Measurements from ENCODE around the gene REELD1.

Gene REELD1

GRCh38 chr4:146243883-146244277 is 29.5 kb downstream of the REELD1 start:
- no peaks in the 10 kb centered on the region for H3K36me3 ChIP-seq (ENCODE audit: control insufficient read depth, low read length)
- H3K9me3 ChIP-seq (ENCODE audit: control insufficient read depth, insufficient read depth, low read length) = no peaks in the 10 kb centered on the region
- H3K4me1 ChIP-seq (ENCODE audit: control insufficient read depth, low read length) = peaks cover 8% of the 10 kb centered on the region; the same call in 1 of the 2 replicates
- H3K27ac ChIP-seq (ENCODE audit: low read depth, low read length) = no peak overlapping the region
- no peak for TF ChIP-seq EZH2phosphoT487 (IDR thresholded peaks at IDR 0.05; ENCODE audit: borderline replicate concordance, low read length)
- TF ChIP-seq CTCF (IDR thresholded peaks at IDR 0.05; ENCODE audit: low read depth, low read length, poor library complexity, severe bottlenecking) = no peak
- H4K20me1 ChIP-seq (ENCODE audit: control insufficient read depth, insufficient read depth, low read depth, low read length) = no peaks in the 10 kb centered on the region
- H3K79me2 ChIP-seq (ENCODE audit: control insufficient read depth, low read length) = no peaks in the 10 kb centered on the region
- no peak overlapping the region for H3K4me3 ChIP-seq (ENCODE audit: low read length)
- H3F3A ChIP-seq (ENCODE audit: control insufficient read depth, insufficient read depth) = no peaks in the 10 kb centered on the region
- H3K27me3 ChIP-seq (ENCODE audit: control insufficient read depth, low read length) = no peaks in the 10 kb centered on the region
- H3K9me2 ChIP-seq (replicated peaks; ENCODE audit: control insufficient read depth, low read length) = no peaks in the 10 kb centered on the region
- no peak overlapping the region for H3K4me2 ChIP-seq (ENCODE audit: low read length)

GRCh38 chr4:146244496-146244895 is 30.2 kb downstream of the REELD1 start:
- Histone ChIP-seq H3K36me3 (ENCODE audit: control insufficient read depth, low read length) (no peaks in the 10 kb centered on the region), H3K4me3 (ENCODE audit: low read length) (no peak overlapping the region), H4K20me1 (ENCODE audit: control insufficient read depth, insufficient read depth, low read depth, low read length) (no peaks in the 10 kb centered on the region), H3K79me2 (ENCODE audit: control insufficient read depth, low read length) (no peaks in the 10 kb centered on the region), H3K9me3 (ENCODE audit: control insufficient read depth, insufficient read depth, low read length) (no peaks in the 10 kb centered on the region), H3F3A (ENCODE audit: control insufficient read depth, insufficient read depth) (no peaks in the 10 kb centered on the region), H3K9me2 (replicated peaks; ENCODE audit: control insufficient read depth, low read length) (no peaks in the 10 kb centered on the region), H3K27me3 (ENCODE audit: control insufficient read depth, low read length) (no peaks in the 10 kb centered on the region), H3K4me1 (ENCODE audit: control insufficient read depth, low read length) (peaks cover 8% of the 10 kb centered on the region; the same call in 1 of the 2 replicates), H3K4me2 (ENCODE audit: low read length) (no peak overlapping the region), H3K27ac (ENCODE audit: low read depth, low read length) (no peak overlapping the region)
- TF ChIP-seq CTCF (IDR thresholded peaks at IDR 0.05; ENCODE audit: low read depth, low read length, poor library complexity, severe bottlenecking) (no peak), EZH2phosphoT487 (IDR thresholded peaks at IDR 0.05; ENCODE audit: borderline replicate concordance, low read length) (no peak)

GRCh38 chr4:146245246-146245645 is 30.9 kb downstream of the REELD1 start:
- Histone ChIP-seq H3K9me2 (replicated peaks; ENCODE audit: control insufficient read depth, low read length) (no peaks in the 10 kb centered on the region), H4K20me1 (ENCODE audit: control insufficient read depth, insufficient read depth, low read depth, low read length) (no peaks in the 10 kb centered on the region), H3K4me1 (ENCODE audit: control insufficient read depth, low read length) (peaks cover 8% of the 10 kb centered on the region; the same call in 1 of the 2 replicates), H3K79me2 (ENCODE audit: control insufficient read depth, low read length) (no peaks in the 10 kb centered on the region), H3K27ac (ENCODE audit: low read depth, low read length) (no peak overlapping the region), H3F3A (ENCODE audit: control insufficient read depth, insufficient read depth) (no peaks in the 10 kb centered on the region), H3K4me3 (ENCODE audit: low read length) (no peak overlapping the region), H3K27me3 (ENCODE audit: control insufficient read depth, low read length) (no peaks in the 10 kb centered on the region), H3K4me2 (ENCODE audit: low read length) (no peak overlapping the region), H3K9me3 (ENCODE audit: control insufficient read depth, insufficient read depth, low read length) (no peaks in the 10 kb centered on the region), H3K36me3 (ENCODE audit: control insufficient read depth, low read length) (no peaks in the 10 kb centered on the region)
- TF ChIP-seq EZH2phosphoT487 (IDR thresholded peaks at IDR 0.05; ENCODE audit: borderline replicate concordance, low read length) = no peak
- TF ChIP-seq CTCF (IDR thresholded peaks at IDR 0.05; ENCODE audit: low read depth, low read length, poor library complexity, severe bottlenecking) = no peak

Data from DOHH2 (cell line).